ENCODE measurements around the gene CDK6. TPM values are rescaled to one million over a fixed set of nuclear protein-coding genes. Genes with fewer than 3 reads are reported as not detected.

The CDK6 gene
- total and polyA plus RNA-seq, 2 of the 8 experiments (the other 6 are each of a cell fraction or from before 2014, with no cell fraction given), result 5.9 to 18.9 TPM

DNA sequence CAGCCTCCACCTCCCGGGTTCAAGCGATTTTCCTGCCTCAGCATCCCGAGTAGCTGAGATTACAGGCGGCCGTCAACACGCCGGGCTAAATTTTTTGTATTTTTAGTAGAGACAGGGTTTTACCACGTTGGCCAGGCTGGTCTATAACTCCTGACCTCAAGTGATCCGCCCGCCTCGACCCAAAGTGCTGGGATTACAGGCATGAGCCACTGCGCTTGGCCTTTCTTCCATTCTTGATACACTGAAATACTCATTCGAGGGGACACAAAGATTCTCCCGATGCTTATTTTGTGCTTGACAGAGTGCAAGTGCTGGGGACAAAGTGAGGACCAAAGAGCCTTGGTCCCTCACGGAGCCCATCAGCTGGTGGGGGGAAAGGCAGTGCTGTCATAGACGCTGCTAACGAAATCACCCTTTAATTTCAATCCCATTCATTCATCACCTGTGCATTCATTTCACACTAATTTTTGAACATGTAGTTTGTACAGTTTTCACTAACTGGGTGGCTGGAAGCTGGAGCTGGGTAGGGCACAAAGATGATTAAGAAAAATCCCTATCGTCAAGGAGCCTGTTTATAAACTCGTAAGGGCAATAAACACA, 245.6 kb downstream of the CDK6 start:
- FAIRE-seq (no peak), DNase-seq (ENCODE audit: low read depth in 1 of 2, low spot score in 2 of 2) (no peak)
- no peak overlapping the region for H3K14ac ChIP-seq (ENCODE audit: insufficient read length)
- 0 out of 2 replicates have a peak, but pooled peaks cover 3% of the 10 kb centered on the region for H3K23me2 ChIP-seq (ENCODE audit: low read depth, low read length)
- no peak overlapping the region for H3K18ac ChIP-seq (ENCODE audit: extremely low read depth, low read length)
- H4K20me1 ChIP-seq (replicated peaks in 1 of 2; ENCODE audit: control insufficient read depth in 1 of 2, insufficient read depth in 2 of 2, low read length in 2 of 2), result peaks cover 0 to 9% of the 10 kb centered on the region in 2 experiments
- H4K91ac ChIP-seq (replicated peaks; ENCODE audit: insufficient read length, low read length), result no peak overlapping the region
- no peak overlapping the region for H3K23ac ChIP-seq (ENCODE audit: insufficient read length)
- ChIA-PET POLR2A (ENCODE audit: partially characterized antibody) (interaction anchor here (0.7 to 3.0 kb wide), 15 partner anchors 8 to 397 kb away, joined by 3 to 27 read pairs (median 4); partner anchors contain the start of genes PEX1 and RBM48), CTCF (ENCODE audit: partially characterized antibody) (interaction anchor here (0.6 to 7.6 kb wide), 19 partner anchors 8 to 1442 kb away, joined by 3 to 84 read pairs (median 4); no protein-coding TSS in a partner anchor)
- H4K5ac ChIP-seq (ENCODE audit: insufficient read length, low read depth, low read length), result no peak overlapping the region
- H3K56ac ChIP-seq (replicated peaks; ENCODE audit: insufficient read length, low read depth, low read length), result no peak overlapping the region
- H3K9ac ChIP-seq (replicated peaks in 1 of 4; ENCODE audit: extremely low read depth in 1 of 4, low read depth in 3 of 4, low read length in 3 of 4), result no peak overlapping the region
- no peak overlapping the region for H3K4ac ChIP-seq (replicated peaks; ENCODE audit: insufficient read length, low read depth, low read length)
- H3K4me1 ChIP-seq (replicated peaks in 1 of 4; ENCODE audit: control insufficient read depth in 3 of 4, insufficient read depth in 4 of 4, low read length in 3 of 4), result peaks cover 0 to 5% (median 0%) of the 10 kb centered on the region in 4 experiments; a peak in 3 of 7 replicates
- no peaks in the 10 kb centered on the region for H3K9me3 ChIP-seq (ENCODE audit: insufficient read depth in 2 of 2, low read depth in 1 of 2, low read length in 1 of 2)
- no peak overlapping the region for H3K27ac ChIP-seq (ENCODE audit: low read depth, low read length)
- no peaks in the 10 kb centered on the region; a peak in 1 of 8 replicates for H3K36me3 ChIP-seq (ENCODE audit: control insufficient read depth in 2 of 4, insufficient read depth in 4 of 4, low read length in 3 of 4)
- 0 out of 2 replicates have a peak overlapping the region, but pooled peaks have one; percentile 22 for H2AFZ ChIP-seq (ENCODE audit: low read length)
- H2AK5ac ChIP-seq (ENCODE audit: low read depth, low read length), result no peak overlapping the region
- peak overlapping the region; percentile 56 to 93 for H3K4me2 ChIP-seq (ENCODE audit: insufficient read depth in 1 of 2, low read depth in 2 of 2, low read length in 2 of 2)
- peak overlapping the region in 3 of 4 experiments; percentile 93 to 96 (median 93); a peak in 6 of 8 replicates for H3K4me3 ChIP-seq (ENCODE audit: extremely low read depth in 1 of 4, insufficient read depth in 2 of 4, low read depth in 3 of 4, low read length in 4 of 4)
- H2BK12ac ChIP-seq (ENCODE audit: low read depth, low read length), result no peak overlapping the region
- H2BK20ac ChIP-seq (ENCODE audit: low read length), result no peak overlapping the region
- H2BK15ac ChIP-seq (ENCODE audit: low read length), result no peak overlapping the region
- peaks cover 16 to 39% of the 10 kb centered on the region in 2 experiments for H3K79me2 ChIP-seq (ENCODE audit: control insufficient read depth in 1 of 2, insufficient read depth in 2 of 2, low read length in 2 of 2)
- 63% methylated on average over 19 of the region's 19 CpGs; no CpG with 5 or more reads in 1 of the 2 experiments for WGBS, 2 experiments (ENCODE audit: extremely low coverage in 1 of 2, insufficient coverage in 1 of 2, insufficient read length in 1 of 2, insufficient replicate concordance in 2 of 2, low coverage in 1 of 2, low lambda C conversion rate in 2 of 2, missing lambda C conversion rate in 1 of 2)
- H3K79me1 ChIP-seq (ENCODE audit: low read depth, low read length), result 0 out of 2 replicates have a peak, but pooled peaks cover 2% of the 10 kb centered on the region
- H3K27me3 ChIP-seq (replicated peaks in 1 of 4; ENCODE audit: control insufficient read depth in 3 of 4, extremely low read depth in 1 of 4, insufficient read depth in 3 of 4, low read length in 3 of 4), result peaks cover 2 to 14% (median 8%) of the 10 kb centered on the region in 4 experiments; a peak in 6 of 7 replicates
- no peak overlapping the region for H2BK120ac ChIP-seq (replicated peaks; ENCODE audit: low read depth, low read length)
- H4K8ac ChIP-seq (ENCODE audit: extremely low read depth, insufficient read depth, low read length), result peak overlapping the region; percentile 86; the same call in 1 of the 2 replicates
- no peak overlapping the region for H2BK5ac ChIP-seq (ENCODE audit: low read depth, low read length)
- TF ChIP-seq RAD21 (IDR thresholded peaks at IDR 0.05 in 1 of 2, conservative IDR thresholded peaks at IDR 0.05 in 1 of 2; ENCODE audit: low read depth in 2 of 2, low read length in 2 of 2), result no peak
- no peak for TF ChIP-seq BCL11A (IDR thresholded peaks at IDR 0.05; ENCODE audit: low read depth in 2 of 2, low read length in 2 of 2)
- no peak for TF ChIP-seq NANOG (IDR thresholded peaks at IDR 0.05; ENCODE audit: insufficient read depth, low read depth, low read length, poor library complexity, severe bottlenecking)
- no peak for TF ChIP-seq EP300 (IDR thresholded peaks at IDR 0.05; ENCODE audit: borderline replicate concordance in 1 of 2, low read depth in 2 of 2, low read length in 2 of 2)
- no peak for TF ChIP-seq EGR1 (IDR thresholded peaks at IDR 0.05; ENCODE audit: borderline replicate concordance, low read depth, low read length)
- TF ChIP-seq CREB1 (IDR thresholded peaks at IDR 0.05), result no peak
- TF ChIP-seq, protein P1, sequence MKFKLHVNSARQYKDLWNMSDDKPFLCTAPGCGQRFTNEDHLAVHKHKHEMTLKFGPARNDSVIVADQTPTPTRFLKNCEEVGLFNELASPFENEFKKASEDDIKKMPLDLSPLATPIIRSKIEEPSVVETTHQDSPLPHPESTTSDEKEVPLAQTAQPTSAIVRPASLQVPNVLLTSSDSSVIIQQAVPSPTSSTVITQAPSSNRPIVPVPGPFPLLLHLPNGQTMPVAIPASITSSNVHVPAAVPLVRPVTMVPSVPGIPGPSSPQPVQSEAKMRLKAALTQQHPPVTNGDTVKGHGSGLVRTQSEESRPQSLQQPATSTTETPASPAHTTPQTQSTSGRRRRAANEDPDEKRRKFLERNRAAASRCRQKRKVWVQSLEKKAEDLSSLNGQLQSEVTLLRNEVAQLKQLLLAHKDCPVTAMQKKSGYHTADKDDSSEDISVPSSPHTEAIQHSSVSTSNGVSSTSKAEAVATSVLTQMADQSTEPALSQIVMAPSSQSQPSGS (IDR thresholded peaks at IDR 0.05; ENCODE audit: low read length), result no peak
- TF ChIP-seq BRCA1 (IDR thresholded peaks at IDR 0.05; ENCODE audit: low read depth, low read length), result no peak
- TF ChIP-seq RNF2 (IDR thresholded peaks at IDR 0.05; ENCODE audit: borderline replicate concordance, low read depth, low read length, missing control alignments, poor library complexity, severe bottlenecking), result no peak

All from H1 (cell line).